Umbilical cord (tissue), 2 donors: ENCODE data around the gene RHBDL3. TPM values are rescaled to one million over a fixed set of nuclear protein-coding genes. Genes with fewer than 3 reads are reported as not detected.
A peak's percentile ranks its signal among the peaks of the same experiment; 100 is the strongest.
"Not testable (repeated sequence)": the region's sequence is repeated elsewhere in the genome, so short reads cannot be mapped to it uniquely, and the experiment has no call there.

Experiments
- DNase-seq: peaks from one replicate; pipeline ENCODE4 v3.0.0-alpha.2; 2015; ENCODE audit warnings: low spot score
- total RNA-seq: library from RNA; depleted of rRNA; stranded (reverse); fragments of >200 nt; gene quantifications from one replicate; pipeline ENCODE4 v1.2.3, GENCODE V29; 2014; ENCODE audit warnings: low replicate concordance; ENCODE audit not compliant: insufficient read depth

RHBDL3 gene
- total RNA-seq, 1 donor from 2014 or later, result not detected

GRCh38 chr17:32323811-32324491 lies 58.3 kb downstream of the RHBDL3 start:
- no peak for DNase-seq

DNA sequence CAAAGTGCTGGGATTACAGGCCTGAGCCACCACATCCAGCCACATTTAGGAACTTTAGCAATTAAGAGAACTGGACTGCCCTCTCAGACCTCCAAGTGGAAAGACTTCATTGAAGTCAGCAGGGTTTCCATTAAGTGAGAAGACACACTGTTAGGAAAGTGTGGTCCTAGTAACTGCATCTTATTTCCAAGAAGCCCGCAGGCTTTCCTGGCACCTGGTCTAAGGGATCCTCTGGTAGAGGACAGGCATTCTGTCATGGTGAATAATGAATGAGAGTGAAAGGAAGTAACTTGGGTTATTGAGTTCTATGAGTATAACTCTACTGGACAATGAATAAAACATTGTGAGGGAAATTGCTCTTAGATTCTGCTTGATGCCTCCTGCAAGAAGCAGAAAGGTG lies 62.3 kb downstream of the RHBDL3 start:
- no peak for DNase-seq

DNA sequence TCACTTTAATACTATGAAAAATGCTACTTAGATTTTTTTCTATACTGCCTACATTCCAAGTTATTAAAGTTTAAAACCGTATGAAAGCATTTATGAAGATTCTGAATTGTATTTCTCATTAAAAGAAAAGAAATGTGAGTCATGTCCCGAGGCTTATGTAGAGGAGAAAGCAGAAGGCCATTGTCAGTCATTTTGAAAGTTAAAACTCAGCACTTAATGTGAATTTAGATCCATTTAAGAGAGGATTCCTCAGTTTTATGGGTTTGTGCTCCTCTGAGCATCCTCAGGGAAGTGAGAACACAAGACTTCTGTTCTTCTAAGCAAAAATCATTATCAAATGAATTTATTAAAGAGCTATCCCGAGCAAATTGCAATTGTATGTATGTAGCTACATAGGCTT lies 64.5 kb downstream of the RHBDL3 start:
- no peak for DNase-seq

DNA sequence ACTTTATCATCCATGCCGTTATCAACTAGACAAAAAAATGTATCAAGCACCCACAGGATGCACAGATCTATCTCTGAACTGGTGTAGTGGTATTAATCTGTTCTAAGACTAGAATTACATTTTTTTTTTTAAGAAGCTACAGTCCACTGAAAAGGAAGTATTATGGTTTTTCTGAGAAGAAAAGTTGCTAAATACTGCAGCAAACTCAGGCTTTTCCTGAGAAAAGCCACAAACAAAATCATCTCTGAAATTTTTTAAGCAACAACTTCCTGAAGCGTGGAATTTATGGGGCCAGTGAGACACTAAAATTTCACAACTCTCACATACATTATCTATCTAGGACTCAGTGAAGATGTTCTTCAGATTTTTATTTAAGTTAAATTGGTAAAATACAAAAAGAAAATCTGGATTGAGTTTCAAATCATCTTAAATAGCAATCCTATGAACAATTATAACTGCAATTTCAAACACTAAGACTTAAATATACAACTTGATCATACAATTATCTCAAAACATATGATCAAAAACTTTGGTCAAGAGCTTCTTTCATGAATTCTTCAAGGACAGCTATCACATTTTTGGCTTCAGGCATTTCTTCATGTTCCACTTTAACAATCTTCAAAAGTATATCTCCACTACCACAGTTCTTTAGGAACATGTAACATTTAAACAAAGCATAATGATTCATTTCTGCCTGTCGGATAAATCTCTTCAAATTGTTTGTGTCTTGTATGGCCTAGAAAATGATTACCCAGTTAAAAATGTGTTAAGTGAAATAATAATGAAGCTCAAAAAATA lies 65.8 kb downstream of the RHBDL3 start:
- no peak for DNase-seq

GRCh38 chr17:32333187-32333586 lies 67.6 kb downstream of the RHBDL3 start:
- DNase-seq, result no peak

DNA sequence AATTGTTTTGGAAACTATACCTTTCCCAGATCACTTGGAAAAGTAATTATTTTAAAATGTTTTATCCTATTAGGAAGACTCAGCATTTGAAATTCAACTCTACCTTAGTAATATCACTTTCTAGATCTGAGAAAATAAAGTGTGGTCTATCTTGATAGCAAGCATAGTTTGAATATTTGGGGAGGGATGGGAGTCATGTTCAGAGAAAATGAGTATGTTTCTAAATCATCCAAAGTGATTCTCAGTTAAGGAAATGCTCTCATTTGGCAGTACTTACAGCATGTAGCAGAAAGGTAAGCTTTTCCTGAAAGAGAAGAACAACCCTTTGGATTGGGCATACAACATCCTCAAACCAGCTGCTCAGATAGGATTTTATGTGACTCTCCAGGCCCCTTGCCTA lies 69.4 kb downstream of the RHBDL3 start:
- no peak for DNase-seq

DNA sequence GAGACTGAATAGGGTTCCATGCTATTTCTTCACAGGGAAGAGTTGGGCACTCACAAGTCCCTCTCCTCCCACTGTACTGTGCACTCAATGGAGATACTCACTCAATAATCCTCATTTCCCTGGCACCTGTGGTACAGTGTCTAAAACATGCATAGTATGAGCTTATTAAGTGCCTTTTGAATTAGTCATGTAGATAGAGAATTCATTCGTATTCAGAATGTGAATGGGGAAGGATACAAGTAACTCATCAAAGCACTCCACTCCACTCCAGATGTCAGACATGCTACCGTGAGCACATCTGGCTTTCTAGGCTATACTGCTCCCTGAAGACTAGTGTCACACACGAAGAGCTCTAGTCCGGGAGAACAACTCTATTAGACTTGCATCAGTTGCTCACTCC lies 70.1 kb downstream of the RHBDL3 start:
- no peak for DNase-seq

DNA sequence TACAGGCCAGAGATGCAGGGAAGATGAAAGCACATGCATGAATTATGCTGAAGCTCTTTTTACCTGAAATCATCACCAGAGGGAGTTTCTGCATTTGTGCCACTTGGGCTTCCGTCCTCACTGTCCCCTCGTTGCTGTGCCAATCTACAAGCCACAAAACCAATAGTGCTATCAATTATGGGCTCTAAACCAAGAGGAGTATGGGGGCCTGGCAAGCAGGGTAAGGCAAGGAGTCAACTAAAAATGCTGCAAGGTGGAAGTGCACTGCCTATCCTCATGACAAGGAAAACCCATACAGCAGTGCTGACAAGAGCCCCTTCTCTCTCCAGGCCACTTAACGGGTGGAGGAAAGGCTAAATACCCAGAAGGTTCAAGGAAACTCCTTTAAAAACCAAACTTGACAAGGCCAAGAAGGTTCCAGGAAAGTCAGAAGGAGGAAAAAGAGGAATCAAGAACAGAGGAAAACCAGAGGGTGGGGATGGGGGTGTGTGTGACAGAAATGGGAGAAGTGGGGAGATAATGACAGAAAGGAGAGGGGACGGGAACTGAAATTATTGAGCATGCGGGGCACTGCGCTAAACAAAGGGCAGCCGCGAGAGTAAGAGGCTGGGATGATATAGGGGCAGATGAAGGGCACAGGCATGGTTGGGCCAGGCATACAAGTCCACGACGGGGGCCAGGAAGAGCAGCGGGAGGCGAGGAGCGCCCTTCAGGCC lies 75.7 kb downstream of the RHBDL3 start:
- peak; percentile 23 for DNase-seq

DNA sequence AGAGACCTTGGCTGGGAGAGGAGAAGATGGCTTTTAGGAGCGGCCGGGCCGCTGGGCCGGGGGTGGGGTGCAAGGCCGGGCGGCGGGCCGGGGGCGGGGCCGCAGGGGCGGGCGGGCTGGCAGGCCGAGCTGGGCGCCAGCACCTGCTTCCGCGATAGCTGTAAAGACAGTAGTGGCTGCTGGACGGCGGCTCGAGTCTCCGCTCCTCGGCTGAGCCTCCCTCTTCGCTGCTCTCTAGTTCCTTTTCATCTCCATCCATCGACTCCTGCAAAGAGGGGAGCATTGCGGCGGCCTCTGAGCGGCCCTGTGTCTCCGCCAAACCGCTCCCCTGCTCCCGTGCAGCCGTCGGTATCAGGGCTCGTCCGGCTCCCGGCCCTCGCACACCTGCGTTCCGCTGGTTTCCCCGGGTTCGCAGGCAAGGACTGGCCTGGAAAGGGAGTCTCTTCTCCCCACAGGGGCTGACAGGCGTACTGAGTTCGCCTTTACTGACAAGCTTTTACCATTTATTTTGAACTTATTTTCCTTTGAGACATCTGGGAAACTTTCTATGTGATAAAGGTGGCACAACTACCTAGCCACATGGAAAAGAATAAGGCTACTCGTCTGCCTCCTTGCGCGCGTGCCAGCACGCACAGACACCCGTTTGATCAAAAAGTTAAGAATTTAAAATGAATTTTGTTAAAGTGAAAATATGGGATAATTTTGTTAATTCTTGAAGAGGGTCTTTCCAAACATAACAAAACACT lies 76.4 kb downstream of the RHBDL3 start, which contains the start of gene C17orf75:
Gene C17orf75 (minus strand): TSS at position 317 of the 746 bp plus-strand sequence. CDS start 34 bp downstream, at position 283.
- DNase-seq, result peak; percentile 75

- DNase-seq, result no peak
Measured at GRCh38 chr17:32342603-32343325, 77.1 kb downstream of the RHBDL3 start.

- no peak for DNase-seq
Measured at GRCh38 chr17:32345951-32346600, 80.4 kb downstream of the RHBDL3 start.

- no peak for DNase-seq
Measured at GRCh38 chr17:32348483-32348800, 82.8 kb downstream of the RHBDL3 start.

DNA sequence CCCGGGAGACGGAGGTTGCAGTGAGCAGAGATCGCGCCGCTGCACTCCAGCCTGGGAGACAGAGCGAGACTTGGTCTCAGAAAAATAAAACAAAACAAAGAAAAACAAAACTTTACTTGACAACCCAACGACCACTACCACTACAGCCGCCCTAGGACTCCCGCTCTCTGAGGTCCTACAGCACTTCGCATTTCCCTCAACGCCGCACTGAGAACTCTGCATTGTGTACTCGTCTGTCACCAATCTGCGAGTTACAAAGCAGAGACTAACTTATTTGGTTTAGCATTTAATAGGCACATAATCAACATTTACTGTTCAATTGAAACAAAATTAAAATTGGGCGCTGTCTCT lies 83.8 kb downstream of the RHBDL3 start:
- no peak for DNase-seq

DNA sequence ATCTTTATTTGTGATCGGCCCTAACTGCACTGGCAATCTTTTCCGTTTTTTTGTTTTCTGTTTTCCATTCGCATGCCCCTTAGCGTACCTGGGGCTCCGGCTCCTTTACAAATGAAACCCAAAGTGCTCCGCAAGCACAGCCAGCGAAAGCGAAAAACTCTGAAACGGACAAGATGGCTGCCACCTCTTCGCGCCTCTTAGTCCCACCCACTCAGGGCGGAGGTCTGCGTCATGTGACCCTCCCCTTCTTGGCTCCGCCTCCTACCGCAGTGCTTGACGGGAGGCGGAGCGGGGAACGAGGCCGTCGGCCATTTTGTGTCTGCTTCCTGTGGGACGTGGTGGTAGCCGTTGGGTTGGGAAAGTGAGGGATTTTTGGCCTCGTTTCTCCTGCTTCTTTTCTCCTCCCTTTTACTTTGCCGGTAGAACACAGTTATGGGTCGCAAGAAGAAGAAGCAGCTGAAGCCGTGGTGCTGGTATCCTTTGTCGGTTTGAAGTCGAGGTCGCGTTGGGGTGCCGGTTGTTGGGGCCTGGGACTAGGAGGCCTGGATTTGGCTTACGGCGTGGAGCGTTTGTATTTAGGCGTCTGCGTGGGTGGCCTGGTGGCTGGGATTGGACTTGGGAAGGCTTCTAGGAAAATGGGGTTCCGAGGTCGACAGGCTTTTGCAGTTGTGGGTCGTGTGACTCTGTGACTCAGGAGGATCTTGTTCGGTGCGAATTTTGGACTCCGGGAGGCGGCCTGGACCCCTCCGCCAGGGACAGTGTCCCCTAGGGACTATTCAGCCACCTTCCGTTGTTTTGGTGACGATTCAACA lies 84.4 kb downstream of the RHBDL3 start, which contains the start of gene ZNF207:
Gene ZNF207 (plus strand): TSS at position 304 of the 812 bp plus-strand sequence. CDS start 129 bp downstream, at position 433.
- peak; percentile 98 for DNase-seq

GRCh38 chr17:32350666-32351418 lies 85.2 kb downstream of the RHBDL3 start:
- DNase-seq, result peak; percentile 85

GRCh38 chr17:32352734-32353133 lies 87.1 kb downstream of the RHBDL3 start:
- DNase-seq, result not testable (repeated sequence)

GRCh38 chr17:32355649-32356377 lies 90.2 kb downstream of the RHBDL3 start:
- no peak for DNase-seq

DNA sequence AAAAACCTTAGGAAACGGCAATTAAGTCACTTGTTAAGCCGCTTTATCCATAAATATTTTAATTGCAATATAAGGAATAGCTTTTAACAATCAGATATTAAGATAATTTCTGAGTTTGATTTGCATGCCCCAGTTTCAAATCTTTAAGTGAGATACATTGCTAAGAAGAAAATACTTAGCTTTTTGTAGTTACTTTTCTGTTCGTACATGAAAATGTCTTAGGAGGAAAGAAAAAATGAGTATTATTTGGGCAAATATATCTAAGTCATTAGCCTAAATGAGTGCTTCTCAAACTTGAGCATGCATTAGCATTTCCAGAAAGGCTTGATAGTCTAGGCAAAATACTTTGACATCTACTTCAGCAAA lies 90.7 kb downstream of the RHBDL3 start:
- DNase-seq, result no peak
